ENCODE results near the gene BCR. TPM values are rescaled to one million over a fixed set of nuclear protein-coding genes. Genes with fewer than 3 reads are reported as not detected.
A peak's percentile ranks its signal among the peaks of the same experiment; 100 is the strongest.

Gene BCR
- total RNA-seq, 4 donors from 2014 or later, result 36.9 to 514 (median 91.0) TPM

DNA sequence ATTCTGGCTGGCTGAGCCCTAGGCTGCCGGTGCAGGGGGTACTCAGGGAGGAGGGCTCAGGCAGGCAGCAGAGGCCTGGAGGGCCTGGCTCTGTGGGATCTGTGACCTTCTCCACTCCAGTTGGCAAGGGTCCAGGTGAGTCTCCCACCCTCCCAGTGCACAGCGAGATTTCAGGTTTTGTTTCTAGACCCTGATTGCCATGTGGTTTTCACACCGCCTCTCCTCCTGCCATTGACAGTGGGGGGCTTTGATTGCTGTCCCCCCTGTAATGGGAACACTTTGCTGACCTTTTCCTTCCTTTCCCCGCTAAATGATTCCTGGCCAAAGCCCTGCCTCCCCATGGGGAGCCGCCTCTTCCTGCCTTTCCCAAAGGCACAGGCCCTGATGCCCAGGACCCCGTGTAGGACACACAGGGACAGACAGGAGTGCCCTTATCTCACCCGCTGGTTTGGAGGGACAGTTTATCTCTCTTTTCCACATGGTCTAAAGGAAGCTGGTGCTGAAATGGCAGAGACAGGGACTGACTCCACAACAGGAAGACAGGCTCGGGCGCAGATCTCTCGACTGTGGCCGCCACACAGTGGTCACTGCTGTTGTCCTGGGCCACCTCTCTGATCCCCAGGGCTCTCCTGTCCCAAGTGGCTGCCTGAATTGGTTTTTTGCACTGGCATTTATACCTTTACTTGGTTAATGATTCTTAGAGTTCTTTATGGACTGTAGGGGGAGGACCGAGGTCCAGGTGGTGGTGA is 43.4 kb downstream of the BCR start:
- WGBS, 2 donors (ENCODE audit: low coverage in 1 of 2), result 56% methylated on average over 12 of the region's 12 CpGs; no CpG with 5 or more reads in 1 of the 2 donors
- in situ Hi-C loops (cut with MboI; ENCODE audit: low pct_ligation_motif_present in 1 of 4, low pct_unique_long_range_greater_than_20kb in 1 of 4, low sequenced_read_pairs in 3 of 4), result no loop called here
- no peaks in the 10 kb centered on the region for H3K27me3 ChIP-seq
- peaks cover 36 to 78% (median 68%) of the 10 kb centered on the region in 4 donors for H3K4me1 ChIP-seq
- intact Hi-C loops (cut with DNase I; ENCODE audit: low total_unique reads), result no loop called here
- H3K9me3 ChIP-seq, result peaks cover 4 to 8% of the 10 kb centered on the region in 2 donors
- TF ChIP-seq POLR2AphosphoS5 (IDR thresholded peaks at IDR 0.05), result no peak
- TF ChIP-seq EP300 (IDR thresholded peaks at IDR 0.05; ENCODE audit: low read depth), result no peak
- no peak for TF ChIP-seq POLR2A (IDR thresholded peaks at IDR 0.05)
- TF ChIP-seq, protein P1, sequence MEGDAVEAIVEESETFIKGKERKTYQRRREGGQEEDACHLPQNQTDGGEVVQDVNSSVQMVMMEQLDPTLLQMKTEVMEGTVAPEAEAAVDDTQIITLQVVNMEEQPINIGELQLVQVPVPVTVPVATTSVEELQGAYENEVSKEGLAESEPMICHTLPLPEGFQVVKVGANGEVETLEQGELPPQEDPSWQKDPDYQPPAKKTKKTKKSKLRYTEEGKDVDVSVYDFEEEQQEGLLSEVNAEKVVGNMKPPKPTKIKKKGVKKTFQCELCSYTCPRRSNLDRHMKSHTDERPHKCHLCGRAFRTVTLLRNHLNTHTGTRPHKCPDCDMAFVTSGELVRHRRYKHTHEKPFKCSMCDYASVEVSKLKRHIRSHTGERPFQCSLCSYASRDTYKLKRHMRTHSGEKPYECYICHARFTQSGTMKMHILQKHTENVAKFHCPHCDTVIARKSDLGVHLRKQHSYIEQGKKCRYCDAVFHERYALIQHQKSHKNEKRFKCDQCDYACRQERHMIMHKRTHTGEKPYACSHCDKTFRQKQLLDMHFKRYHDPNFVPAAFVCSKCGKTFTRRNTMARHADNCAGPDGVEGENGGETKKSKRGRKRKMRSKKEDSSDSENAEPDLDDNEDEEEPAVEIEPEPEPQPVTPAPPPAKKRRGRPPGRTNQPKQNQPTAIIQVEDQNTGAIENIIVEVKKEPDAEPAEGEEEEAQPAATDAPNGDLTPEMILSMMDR (IDR thresholded peaks at IDR 0.05), result no peak
- DNase-seq, result peak; percentile 26
- no peak overlapping the region for H3K4me3 ChIP-seq
- no peaks in the 10 kb centered on the region for H3K36me3 ChIP-seq
- H3K27ac ChIP-seq, result peak overlapping the region; percentile 72 to 81 (median 77)

DNA sequence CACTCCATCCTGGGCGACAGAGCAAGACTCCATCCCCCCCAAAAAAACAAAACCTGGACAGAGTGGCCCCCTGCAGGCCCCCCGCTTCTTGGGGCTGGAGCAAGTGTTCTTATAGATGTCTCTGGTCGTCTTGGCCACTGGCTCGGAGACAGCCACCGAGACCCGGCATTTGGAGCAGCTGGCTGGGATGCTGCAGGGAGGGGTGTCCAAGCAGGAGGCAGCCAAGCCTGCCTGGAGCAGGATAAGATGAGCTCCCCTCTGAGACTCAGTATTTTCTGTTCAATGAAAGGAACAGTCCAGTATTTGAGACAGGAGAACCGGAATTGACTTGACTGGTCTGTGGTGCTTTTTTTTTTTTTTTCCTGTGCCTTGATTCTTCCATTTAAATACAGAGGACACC is 44.5 kb downstream of the BCR start:
- Histone ChIP-seq H3K9me3 (peaks cover 7 to 12% of the 10 kb centered on the region in 2 donors), H3K4me1 (peaks cover 27 to 67% (median 57%) of the 10 kb centered on the region in 4 donors), H3K36me3 (no peaks in the 10 kb centered on the region), H3K4me3 (no peak overlapping the region), H3K27ac (peak overlapping the region; percentile 72 to 81 (median 77)), H3K27me3 (no peaks in the 10 kb centered on the region)
- intact Hi-C loops (cut with DNase I; ENCODE audit: low total_unique reads) (no loop called here), in situ Hi-C loops (cut with MboI; ENCODE audit: low pct_ligation_motif_present in 1 of 4, low pct_unique_long_range_greater_than_20kb in 1 of 4, low sequenced_read_pairs in 3 of 4) (no loop called here)
- no peak for DNase-seq
- TF ChIP-seq EP300 (IDR thresholded peaks at IDR 0.05; ENCODE audit: low read depth) (no peak), POLR2A (IDR thresholded peaks at IDR 0.05) (no peak), POLR2AphosphoS5 (IDR thresholded peaks at IDR 0.05) (no peak)
- TF ChIP-seq, protein P1 (IDR thresholded peaks at IDR 0.05), result no peak
- WGBS, 2 donors (ENCODE audit: low coverage in 1 of 2), result 83 to 90% methylated on average over 1 to 7 of the region's 7 CpGs

- Histone ChIP-seq H3K27ac (peak overlapping the region; percentile 72 to 81 (median 77)), H3K4me3 (no peak overlapping the region), H3K27me3 (no peaks in the 10 kb centered on the region), H3K36me3 (no peaks in the 10 kb centered on the region), H3K4me1 (peaks cover 23 to 62% (median 52%) of the 10 kb centered on the region in 4 donors), H3K9me3 (peaks cover 7 to 12% of the 10 kb centered on the region in 2 donors)
- TF ChIP-seq POLR2A (IDR thresholded peaks at IDR 0.05) (no peak), POLR2AphosphoS5 (IDR thresholded peaks at IDR 0.05) (no peak), EP300 (IDR thresholded peaks at IDR 0.05; ENCODE audit: low read depth) (no peak)
- TF ChIP-seq, protein P1 (IDR thresholded peaks at IDR 0.05), result no peak
- WGBS, 2 donors (ENCODE audit: low coverage in 1 of 2), result 71% methylated on average over 10 of the region's 10 CpGs; no CpG with 5 or more reads in 1 of the 2 donors
- in situ Hi-C loops (cut with MboI; ENCODE audit: low pct_ligation_motif_present in 1 of 4, low pct_unique_long_range_greater_than_20kb in 1 of 4, low sequenced_read_pairs in 3 of 4) (no loop called here), intact Hi-C loops (cut with DNase I; ENCODE audit: low total_unique reads) (no loop called here)
- no peak for DNase-seq
These were observed 45.0 kb downstream of the BCR start for GRCh38 chr22:23225337-23225723.

GRCh38 chr22:23225724-23226496 is 45.6 kb downstream of the BCR start:
- in situ Hi-C loops (cut with MboI; ENCODE audit: low pct_ligation_motif_present in 1 of 4, low pct_unique_long_range_greater_than_20kb in 1 of 4, low sequenced_read_pairs in 3 of 4), result no loop called here
- 30 to 63% methylated on average over 2 to 8 of the region's 8 CpGs for WGBS, 2 donors (ENCODE audit: low coverage in 1 of 2)

More at GRCh38 chr22:23225724-23226496, 45.6 kb downstream of the BCR start:
- DNase-seq, result peak; percentile 77
- Histone ChIP-seq H3K9me3 (peaks cover 7 to 12% of the 10 kb centered on the region in 2 donors), H3K27me3 (no peaks in the 10 kb centered on the region), H3K4me1 (peaks cover 20 to 56% (median 47%) of the 10 kb centered on the region in 4 donors), H3K4me3 (no peak overlapping the region), H3K27ac (peak overlapping the region; percentile 72 to 81 (median 77)), H3K36me3 (no peaks in the 10 kb centered on the region)
- intact Hi-C loops (cut with DNase I; ENCODE audit: low total_unique reads), result no loop called here
- TF ChIP-seq, protein P1 (IDR thresholded peaks at IDR 0.05), result no peak
- no peak for TF ChIP-seq POLR2AphosphoS5 (IDR thresholded peaks at IDR 0.05)
- TF ChIP-seq EP300 (IDR thresholded peaks at IDR 0.05; ENCODE audit: low read depth), result no peak
- TF ChIP-seq POLR2A (IDR thresholded peaks at IDR 0.05), result no peak

Measured in transverse colon (tissue), 4 donors.